T-helper 2 cell treated with Interferon-gamma antibody and Interleukin-4, amounts not matched to agents 100 ng/mL and 5 ng/mL, for 36 hours (primary cell): ENCODE measurements around the gene TMEM131L. TPM values are rescaled to one million over a fixed set of nuclear protein-coding genes. Genes with fewer than 3 reads are reported as not detected.
"Not testable (repeated sequence)": the region's sequence is repeated elsewhere in the genome, so short reads cannot be mapped to it uniquely, and the experiment has no call there.

Experiments
- intact Hi-C: fragments of 100-400 bp; cut with micrococcal nuclease; formaldehyde crosslinking; loops from one replicate; pipeline ENCODE4 v1.15.1; 2023
- total RNA-seq: library from RNA; stranded (reverse); gene quantifications from 2 replicates; pipeline ENCODE4 v1.2.3, GENCODE V29; 2022

Gene TMEM131L
- total RNA-seq, 1 donor from 2014 or later, result 41.9 TPM

- intact Hi-C loops, result no loop called here
Measured at GRCh38 chr4:153566631-153567150, 100.5 kb downstream of the TMEM131L start.

GRCh38 chr4:153567660-153568059 is 101.5 kb downstream of the TMEM131L start:
- intact Hi-C loops, result not testable (repeated sequence)

DNA sequence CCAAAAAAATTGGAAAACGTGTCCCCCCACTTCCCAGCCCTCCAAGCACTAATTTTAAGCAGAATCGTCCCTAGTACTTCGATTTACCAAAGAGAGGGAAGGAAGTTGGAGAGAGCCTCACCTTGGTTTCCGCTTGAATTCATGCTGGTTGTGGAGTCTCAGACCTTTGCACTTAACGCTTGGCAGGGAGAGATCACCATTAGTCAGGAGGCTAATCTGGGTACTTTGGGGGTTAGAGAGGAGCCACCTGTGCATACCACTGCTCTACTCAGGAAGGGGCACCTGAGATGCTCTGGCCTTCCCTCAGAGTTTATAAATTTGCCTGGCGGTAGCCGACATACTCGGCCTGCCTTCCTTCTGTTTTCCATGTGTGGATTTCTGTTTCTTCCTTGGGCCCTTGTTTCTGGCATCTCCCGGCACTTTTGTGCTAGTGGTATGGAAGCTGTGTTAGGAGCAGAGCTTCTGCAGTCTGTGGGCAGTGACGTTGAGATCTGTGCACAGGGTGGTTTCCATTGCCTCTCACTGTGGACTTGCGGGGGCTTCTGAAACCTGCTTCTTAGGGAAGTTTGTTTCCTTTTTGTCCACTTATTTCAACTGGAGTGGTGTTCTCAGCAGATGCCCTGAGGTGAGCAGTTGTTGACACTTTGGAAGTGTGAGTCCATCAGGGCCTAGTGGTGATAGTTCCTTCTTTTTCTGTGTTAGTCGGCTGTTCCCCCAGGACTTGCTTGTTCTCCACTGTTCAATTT is 104.2 kb downstream of the TMEM131L start:
- intact Hi-C loops, result loop anchor here (5.0 kb wide), 1 partner anchor 83 kb away; no protein-coding TSS in a partner anchor

- intact Hi-C loops, result loop anchor here (5.0 kb wide), 1 partner anchor 84 kb away; no protein-coding TSS in a partner anchor
Measured at GRCh38 chr4:153571006-153571545, 104.9 kb downstream of the TMEM131L start.

GRCh38 chr4:153572609-153573008 is 106.4 kb downstream of the TMEM131L start:
- intact Hi-C loops, result loop anchor here (5.0 kb wide), 1 partner anchor 85 kb away; no protein-coding TSS in a partner anchor

- intact Hi-C loops, result loop anchor here (5.0 kb wide), 1 partner anchor 86 kb away; no protein-coding TSS in a partner anchor
Measured at GRCh38 chr4:153573221-153573620, 107.1 kb downstream of the TMEM131L start.

GRCh38 chr4:153573881-153574802 is 108.0 kb downstream of the TMEM131L start:
- intact Hi-C loops, result loop anchor here (1.0 to 5.0 kb wide), 6 partner anchors 51 to 229 kb away; partner anchors contain the start of gene TMEM131L

DNA sequence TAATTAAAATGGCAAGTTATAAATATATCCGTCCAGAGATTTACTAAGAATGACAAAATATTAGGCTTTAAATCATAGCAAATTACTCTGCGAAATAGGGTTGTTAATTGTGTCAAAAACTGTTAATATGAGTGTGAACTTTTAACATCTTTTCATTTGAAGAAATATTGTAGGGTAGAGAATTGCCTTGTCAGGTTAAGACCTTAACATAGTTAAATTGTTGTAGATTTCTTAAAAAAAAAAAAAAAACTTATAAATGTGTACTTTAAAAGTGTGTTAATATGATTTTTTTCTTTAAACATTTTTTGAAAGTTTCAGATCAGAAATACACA is 110.2 kb downstream of the TMEM131L start:
- intact Hi-C loops, result loop anchor here (5.0 kb wide), 1 partner anchor 424 kb away; no protein-coding TSS in a partner anchor

GRCh38 chr4:153577053-153577452 is 110.9 kb downstream of the TMEM131L start:
- intact Hi-C loops, result loop anchor here (5.0 kb wide), 1 partner anchor 425 kb away; no protein-coding TSS in a partner anchor

- intact Hi-C loops, result loop anchor here (5.0 kb wide), 1 partner anchor 427 kb away; no protein-coding TSS in a partner anchor
Measured at GRCh38 chr4:153579410-153579809, 113.2 kb downstream of the TMEM131L start.

- intact Hi-C loops, result loop anchor here (5.0 kb wide), 1 partner anchor 428 kb away; no protein-coding TSS in a partner anchor
Measured at GRCh38 chr4:153579872-153580271, 113.7 kb downstream of the TMEM131L start.

DNA sequence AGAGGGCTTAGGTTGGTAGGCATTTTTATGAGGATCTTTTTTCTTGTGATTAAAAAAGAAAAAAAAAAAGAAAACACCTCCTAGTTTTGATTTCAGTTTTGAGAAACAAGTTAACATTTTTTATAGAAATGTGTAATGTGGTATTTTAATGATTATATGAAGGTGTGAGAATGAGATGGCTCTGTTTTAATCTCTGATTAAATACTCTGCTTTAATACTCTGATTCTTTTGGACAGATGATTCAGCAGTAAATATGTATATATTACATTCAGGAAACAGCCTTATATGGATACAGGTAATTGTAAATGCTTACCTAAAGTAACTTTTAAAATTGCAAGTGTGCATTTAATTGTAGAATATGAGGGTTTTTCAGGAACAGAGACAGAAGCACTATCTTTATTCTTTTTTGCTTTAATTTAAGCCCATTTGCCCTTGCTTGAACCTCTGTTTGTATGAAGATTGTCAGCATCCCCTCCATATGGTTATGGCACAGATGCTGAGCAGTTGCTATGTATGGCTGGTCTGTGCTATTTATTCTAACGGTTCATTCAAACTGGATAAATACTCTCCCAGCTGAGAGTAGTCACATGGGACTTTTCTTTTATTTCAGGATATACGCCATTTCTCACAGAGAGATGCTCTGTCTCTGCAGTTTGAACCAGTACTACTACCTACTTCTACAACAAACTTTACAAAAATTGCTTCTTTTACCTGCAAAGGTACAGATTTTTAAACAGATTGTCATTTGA is 117.0 kb downstream of the TMEM131L start:
- intact Hi-C loops, result no loop called here

DNA sequence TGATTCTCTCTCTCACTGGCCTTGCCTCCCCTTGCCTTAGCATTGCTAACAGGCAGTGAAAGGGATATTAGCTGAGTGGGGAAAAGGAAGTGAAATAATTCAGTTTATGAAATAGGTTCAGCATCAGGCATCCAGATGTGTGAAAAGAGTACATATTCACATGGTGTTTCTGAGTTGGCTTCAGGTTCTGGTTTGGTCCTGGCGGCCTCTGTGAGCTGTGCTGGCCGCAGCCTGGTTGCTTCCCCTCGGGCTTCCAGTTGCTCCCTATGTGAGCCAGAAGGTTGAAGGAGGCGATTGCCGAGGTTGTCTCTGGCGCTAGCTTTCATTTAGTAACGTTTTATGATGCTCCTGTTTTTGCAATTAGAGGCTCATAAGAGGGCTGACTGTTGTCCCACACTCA is 118.9 kb downstream of the TMEM131L start:
- intact Hi-C loops, result no loop called here

GRCh38 chr4:153589703-153590595 is 123.8 kb downstream of the TMEM131L start:
- intact Hi-C loops, result no loop called here

DNA sequence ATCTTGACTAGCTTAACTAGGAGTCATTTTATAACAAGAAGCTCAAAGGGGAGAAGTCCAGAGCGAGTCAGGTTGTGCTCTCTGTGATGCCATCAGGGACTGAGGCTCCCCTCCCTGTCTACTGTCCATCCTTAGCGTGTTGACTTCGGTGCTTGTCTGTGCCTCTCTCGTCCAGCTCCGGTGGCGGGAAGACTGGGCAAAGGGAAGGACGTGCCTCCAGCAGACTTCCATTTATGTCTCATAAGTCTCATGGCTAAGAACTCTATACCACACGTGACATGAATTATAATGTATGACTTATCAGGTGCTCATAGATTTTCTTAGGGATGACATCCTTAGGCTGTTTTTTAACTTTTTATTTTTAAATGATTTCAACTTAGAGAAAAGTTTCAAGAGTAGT is 125.3 kb downstream of the TMEM131L start:
- intact Hi-C loops, result no loop called here

- intact Hi-C loops, result no loop called here
Measured at GRCh38 chr4:153592064-153592463, 125.9 kb downstream of the TMEM131L start.

DNA sequence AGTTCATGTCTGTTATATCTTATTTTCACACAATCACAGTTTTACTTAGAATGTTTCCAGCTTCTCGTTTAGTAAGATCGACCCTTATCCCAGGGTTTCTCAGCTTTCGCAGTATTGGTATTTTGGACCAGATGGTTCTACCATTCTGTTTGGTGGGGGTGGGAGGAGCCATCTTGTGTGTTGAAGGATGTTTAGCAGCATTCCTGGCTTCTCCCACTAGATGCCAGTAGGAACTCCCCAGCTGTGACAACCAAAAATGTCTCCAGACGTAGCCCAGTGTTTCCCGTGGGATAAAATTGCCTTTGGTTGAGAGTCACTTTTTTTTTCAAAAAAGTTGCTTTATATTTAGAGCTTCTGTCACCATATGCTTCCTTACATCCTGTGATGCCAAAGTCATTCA is 127.0 kb downstream of the TMEM131L start:
- intact Hi-C loops, result no loop called here

DNA sequence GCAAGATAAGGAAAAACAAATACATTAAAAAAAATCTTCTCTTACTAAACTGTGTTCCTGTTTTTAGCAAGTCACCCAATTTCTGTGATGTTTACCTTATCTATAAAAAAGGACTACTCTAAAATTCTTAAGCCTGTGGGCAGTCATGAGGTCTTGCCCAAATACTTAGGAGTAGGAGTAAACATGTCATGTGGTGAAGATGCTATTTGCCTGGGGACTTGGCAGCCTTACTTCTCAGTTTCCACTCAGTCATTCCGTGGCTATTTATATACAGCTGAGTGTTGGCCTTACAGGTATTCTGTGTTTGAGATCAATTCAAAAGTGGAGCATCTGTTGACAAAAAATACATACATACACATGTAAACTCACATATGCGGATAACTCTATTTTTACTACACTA is 128.1 kb downstream of the TMEM131L start:
- intact Hi-C loops, result no loop called here

DNA sequence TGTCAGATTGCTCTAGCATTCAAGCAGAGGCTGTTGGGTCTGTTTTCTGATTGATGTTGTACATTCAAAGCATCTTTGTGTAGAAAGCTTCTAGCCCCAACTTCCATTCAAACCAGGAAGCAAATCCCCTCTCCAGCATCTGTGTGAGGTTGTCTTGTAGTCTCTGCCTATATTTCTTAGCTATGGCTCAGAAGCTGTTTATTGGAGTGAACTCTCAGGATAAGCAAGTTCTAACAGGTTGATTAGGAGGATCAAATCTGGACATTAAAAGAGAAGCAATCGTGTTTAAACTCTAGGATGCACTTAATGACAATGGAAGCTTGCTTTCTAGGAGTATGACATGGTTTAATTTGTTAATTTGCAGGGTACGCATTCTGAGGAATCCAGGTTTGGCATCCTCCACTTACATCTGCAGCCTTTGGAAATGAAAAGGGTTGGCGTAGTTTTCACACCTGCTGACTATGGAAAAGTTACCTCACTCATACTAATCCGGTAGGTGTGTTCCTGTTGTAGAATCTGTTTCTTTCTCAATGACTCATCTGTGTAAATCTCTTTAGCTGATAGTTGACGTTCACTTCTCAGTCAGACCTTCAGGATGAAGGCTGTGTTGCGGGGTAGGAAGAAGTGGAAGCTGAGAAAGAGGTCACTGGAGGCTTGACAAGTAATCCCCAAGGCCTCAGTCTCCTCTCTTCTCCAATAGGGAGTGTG is 129.9 kb downstream of the TMEM131L start:
- intact Hi-C loops, result no loop called here
